BJ (cell line): ENCODE data around the gene BTBD17. TPM values are rescaled to one million over a fixed set of nuclear protein-coding genes. Genes with fewer than 3 reads are reported as not detected.

ENCODE experiments used
- CTCF ChIA-PET: fragments of 350-600 bp; formaldehyde crosslinking; extraction: SDS; loops from one replicate; lab custom pipeline; 2021; ENCODE audit warnings: antibody characterized with exemption, inconsistent platforms; lab: Yijun Ruan, JAX
- POLR2A ChIA-PET: fragments of 300-600 bp; sonication (Branson Sonifier 250); formaldehyde crosslinking; extraction: SDS; loops from one replicate; lab custom pipeline; 2021; ENCODE audit warnings: antibody characterized with exemption; lab: Charles Lee
- DNase-seq: peaks from one replicate; pipeline ENCODE4 v3.0.0-alpha.2; 2011; ENCODE audit warnings: low read depth
- H3K27me3 ChIP-seq: 2 replicates; pipeline ENCODE4 v1.6.0; 2011; ENCODE audit warnings: low read length; ENCODE audit not compliant: control insufficient read depth, insufficient read depth
- H3K36me3 ChIP-seq: 2 replicates; pipeline ENCODE4 v1.5.1; 2011; ENCODE audit warnings: low read length; ENCODE audit not compliant: control insufficient read depth, insufficient read depth
- H3K4me3 ChIP-seq: 2 replicates; pipeline ENCODE4 v1.5.1; 2011; ENCODE audit warnings: low read depth, mild to moderate bottlenecking, control low read depth, low read length
- CTCF ChIP-seq: IDR thresholded peaks from 2 replicates; pipeline ENCODE4 v1.5.1; 2011; ENCODE audit warnings: low read depth, mild to moderate bottlenecking, control low read depth, inconsistent platforms, low read length, moderate library complexity; ENCODE audit not compliant: insufficient read depth
- polyA plus RNA-seq: library from polyadenylated mRNA; depleted of rRNA; stranded (reverse); fragments of >200 nt; gene quantifications from 2 replicates; pipeline ENCODE4 v1.2.3, GENCODE V29; 2011

The BTBD17 gene
- polyA plus RNA-seq, 1 experiment, result not detected

GRCh38 chr17:74372426-74372825 lies 10.8 kb upstream of the BTBD17 start:
- CTCF ChIA-PET, result interaction anchor here (1.2 kb wide), 1 partner anchor 19 kb away, joined by 4 read pairs; no protein-coding TSS in a partner anchor
- H3K27me3 ChIP-seq, result no peaks in the 10 kb centered on the region
- no peaks in the 10 kb centered on the region for H3K36me3 ChIP-seq
- POLR2A ChIA-PET, result no interaction called here
- no peak for TF ChIP-seq CTCF
- DNase-seq, result no peak
- H3K4me3 ChIP-seq, result no peak overlapping the region

GRCh38 chr17:74371653-74372147 lies 10.0 kb upstream of the BTBD17 start:
- no peaks in the 10 kb centered on the region for H3K36me3 ChIP-seq
- DNase-seq, result no peak
- ChIA-PET POLR2A (no interaction called here), CTCF (interaction anchor here (6.6 kb wide), 1 partner anchor 85 kb away, joined by 94 read pairs; no protein-coding TSS in a partner anchor)
- TF ChIP-seq CTCF, result no peak
- no peaks in the 10 kb centered on the region for H3K27me3 ChIP-seq
- no peak overlapping the region for H3K4me3 ChIP-seq

- no peak for DNase-seq
- Histone ChIP-seq H3K27me3 (no peaks in the 10 kb centered on the region), H3K4me3 (no peak overlapping the region), H3K36me3 (no peaks in the 10 kb centered on the region)
- no peak for TF ChIP-seq CTCF
- ChIA-PET POLR2A (no interaction called here), CTCF (interaction anchor here (1.3 to 6.6 kb wide), 4 partner anchors 9 to 127 kb away, joined by 4 to 94 read pairs (median 22); no protein-coding TSS in a partner anchor)
These were observed 8.2 kb upstream of the BTBD17 start for GRCh38 chr17:74369665-74370490.

GRCh38 chr17:74369221-74369620 lies 7.6 kb upstream of the BTBD17 start:
- H3K27me3 ChIP-seq, result no peaks in the 10 kb centered on the region
- no peak overlapping the region for H3K4me3 ChIP-seq
- TF ChIP-seq CTCF, result no peak
- ChIA-PET CTCF (interaction anchor here (1.2 to 6.6 kb wide), 6 partner anchors 10 to 141 kb away, joined by 3 to 94 read pairs (median 4); no protein-coding TSS in a partner anchor), POLR2A (no interaction called here)
- no peaks in the 10 kb centered on the region for H3K36me3 ChIP-seq
- no peak for DNase-seq

GRCh38 chr17:74368341-74369081 lies 6.8 kb upstream of the BTBD17 start:
- Histone ChIP-seq H3K36me3 (no peaks in the 10 kb centered on the region), H3K27me3 (no peaks in the 10 kb centered on the region), H3K4me3 (no peak overlapping the region)
- no peak for DNase-seq
- POLR2A ChIA-PET, result no interaction called here
- TF ChIP-seq CTCF, result peak; percentile 98
- CTCF ChIA-PET, result interaction anchor here (0.7 to 6.6 kb wide), 20 partner anchors 9 to 601 kb away, joined by 3 to 94 read pairs (median 3); partner anchors contain the start of gene CD300A
